Aorta (tissue), 5 donors: ENCODE results near the gene SRGAP3. TPM values are rescaled to one million over a fixed set of nuclear protein-coding genes. Genes with fewer than 3 reads are reported as not detected.
A peak's percentile ranks its signal among the peaks of the same experiment; 100 is the strongest.
"Not testable (repeated sequence)": the region's sequence is repeated elsewhere in the genome, so short reads cannot be mapped to it uniquely, and the experiment has no call there.

Experiments used
- ATAC-seq: fragments of 200-7000 bp; cut with Tn5 transposase; one replicate; pipeline ENCODE4 v1.9.1; 2022; ENCODE audit warnings: moderate library complexity; ENCODE audit not compliant: low FRiP score
- DNase-seq, 2 donors: peaks; one replicate each; pipeline ENCODE4 v3.0.0-alpha.2; 2020
- H3K27ac ChIP-seq, 2 donors: one replicate each; pipeline ENCODE4 v1.5.1; 2013; ENCODE audit warnings: low read length in 2 of 2, mild to moderate bottlenecking in 2 of 2, moderate library complexity in 2 of 2, control low read depth in 1 of 2, inconsistent platforms in 1 of 2, low read depth in 1 of 2
- H3K27me3 ChIP-seq, 2 donors: one replicate each; pipeline ENCODE4 v1.6.1; 2013; ENCODE audit warnings: control low read depth in 1 of 2, low read length in 1 of 2, mild to moderate bottlenecking in 1 of 2, moderate library complexity in 1 of 2; ENCODE audit not compliant: insufficient read depth in 2 of 2, control insufficient read depth in 1 of 2
- H3K36me3 ChIP-seq, 2 donors: one replicate each; pipeline ENCODE4 v1.6.1; 2013; ENCODE audit warnings: control low read depth in 1 of 2, low read length in 1 of 2, mild to moderate bottlenecking in 1 of 2; ENCODE audit not compliant: insufficient read depth in 2 of 2, control insufficient read depth in 1 of 2
- H3K4me1 ChIP-seq, 2 donors: one replicate each; pipeline ENCODE4 v1.6.1; 2013; ENCODE audit warnings: low read length in 2 of 2, control low read depth in 1 of 2, mild to moderate bottlenecking in 1 of 2, moderate library complexity in 1 of 2; ENCODE audit not compliant: insufficient read depth in 2 of 2, control insufficient read depth in 1 of 2
- H3K4me3 ChIP-seq, 2 donors: one replicate each; pipeline ENCODE4 v1.5.1; 2013; ENCODE audit warnings: low read length in 2 of 2, control low read depth in 1 of 2, mild to moderate bottlenecking in 1 of 2
- H3K9me3 ChIP-seq: one replicate; pipeline ENCODE4 v1.6.1; 2013; ENCODE audit warnings: mild to moderate bottlenecking, low read length; ENCODE audit not compliant: control insufficient read depth
- WGBS, 2 donors: extraction: QIAGEN DNeasy Blood & Tissue Kit; methylation state at CpG; one replicate each; pipeline ENCODE4 v1.1.7; 2013; 5-methylcytosine and 5-hydroxymethylcytosine counted together
- intact Hi-C, 2 donors: fragments of 100-400 bp; cut with DNase I; formaldehyde crosslinking; loops; one replicate each; pipeline versions ENCODE4 v1.14.2 to v1.15.0; 2022
- long read RNA-seq, 2 donors: library from polyadenylated mRNA; unstranded; transcript quantifications; one replicate each; pipeline ENCODE4 v2.0.0, GENCODE V29; 2020 to 2021
- polyA plus RNA-seq, 2 donors: library from polyadenylated mRNA; stranded (reverse); fragments of 200-250 nt; gene quantifications; one replicate each; pipeline ENCODE4 v1.2.3, GENCODE V29; 2013
- total RNA-seq, 2 donors: library from RNA; stranded (reverse); fragmentation: NEBNext Ultra II Directional; extraction: Animal tissue kit (Norgen Biotek cat#: 25700); gene quantifications; one replicate each; pipeline ENCODE4 v1.2.1, GENCODE V29; 2021
- donor health status: healthy with polysubstance abuse.
- donor health status: Bipolar disorder and iron deficiency.
- donor health status: DM: no; HTN: no; CAD: no.
- donor health status: DM: no; HTN: no; CAD: no.
- donor health status: DM: yes; HTN: yes; CAD: no.

SRGAP3 gene
- 10 to 100 TPM in 1 of 2 donors, 1 to 10 TPM in 1; 2.0 to 11.7 TPM for total RNA-seq
- polyA plus RNA-seq = under 1 TPM; 0.26 to 0.63 TPM
- long read RNA-seq, donor 1, partial matches to known transcripts = 0 of 1 reads
- long read RNA-seq, donor 1, other reads (novel, unspliced or antisense) = 1 of 1 reads
- long read RNA-seq, donor 2, partial matches to known transcripts = 0 of 4 reads
- long read RNA-seq, donor 2, other reads (novel, unspliced or antisense) = 4 of 4 reads

DNA sequence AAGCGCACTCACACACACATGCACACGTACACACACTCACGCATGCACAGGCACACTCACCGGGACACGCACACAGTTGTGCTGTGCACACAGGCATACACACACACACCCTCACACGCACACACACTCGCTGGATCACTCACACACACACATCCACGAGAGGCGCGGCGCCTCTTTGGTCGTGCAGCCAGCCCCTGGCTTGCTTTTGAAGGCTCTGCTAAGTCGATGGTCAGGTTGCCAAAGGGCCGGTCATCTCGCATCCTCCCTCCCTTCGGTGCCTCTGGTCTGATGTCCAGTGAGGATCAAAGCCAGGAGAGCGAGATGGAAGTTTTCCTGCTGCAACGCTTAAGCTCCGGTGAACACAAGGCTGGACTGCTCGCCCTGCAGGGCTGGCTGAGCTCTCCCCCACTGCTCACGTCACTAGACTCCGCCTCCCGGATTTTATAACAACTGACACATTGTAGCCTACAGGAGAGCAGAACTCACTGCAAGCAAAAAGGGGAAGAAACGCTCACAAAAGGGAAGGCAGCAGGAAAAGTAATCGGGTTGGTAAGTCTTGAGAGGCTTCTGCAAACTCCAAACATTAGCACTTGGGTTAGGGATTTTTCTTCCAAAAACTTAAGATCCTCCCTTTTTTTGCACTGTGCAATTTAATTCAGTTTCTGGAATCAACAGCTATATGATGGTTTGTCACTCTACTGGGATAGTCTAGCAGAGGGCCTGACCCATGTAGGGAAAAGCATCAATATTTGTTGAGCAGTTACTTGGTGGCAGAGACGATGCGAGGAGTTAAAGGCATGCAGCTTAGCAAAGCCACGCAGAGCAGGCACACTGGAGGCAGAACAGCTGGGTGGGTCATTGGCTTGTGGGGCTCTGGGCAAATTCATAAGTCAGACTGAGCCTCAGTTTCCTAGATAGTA is at the start of gene SRGAP3:
SRGAP3 (minus strand) TSS at position 374 of the 920 bp plus-strand sequence. CDS start 695 bp downstream, outside the sequence.
- Histone ChIP-seq H3K27me3 (no peaks in the 10 kb centered on the region), H3K36me3 (no peaks in the 10 kb centered on the region), H3K9me3 (no peaks in the 10 kb centered on the region), H3K4me3 (peak within 1 kb of the TSS; percentile 21 to 40), H3K4me1 (no peaks in the 10 kb centered on the region), H3K27ac (no peak within 1 kb of the TSS)
- peak; percentile 95 for ATAC-seq
- 2 to 3% methylated on average over 28 of the region's 28 CpGs for WGBS, 2 donors
- DNase-seq = peak; percentile 92 to 93
- intact Hi-C loops = no loop called here

DNA sequence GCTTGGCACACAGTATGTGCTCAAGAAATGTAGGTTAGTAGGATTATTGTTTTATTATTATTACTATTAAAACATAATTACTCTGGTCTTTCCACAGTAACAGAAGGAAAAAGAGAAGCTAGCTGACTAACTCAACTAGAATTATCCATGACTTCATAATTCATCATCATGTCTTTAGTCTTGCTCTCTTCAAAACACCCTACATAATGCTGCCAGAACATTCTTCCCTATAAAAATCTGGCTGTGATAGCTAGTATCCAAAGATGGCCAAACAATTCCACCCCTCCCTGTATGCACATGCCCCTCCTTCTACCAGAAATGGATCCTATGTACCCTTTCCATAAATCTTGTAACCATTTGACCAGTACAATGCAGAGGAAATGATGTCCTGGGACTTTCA is 48.8 kb upstream of the SRGAP3 start:
- H3K27ac ChIP-seq = no peak overlapping the region
- no peaks in the 10 kb centered on the region for H3K4me1 ChIP-seq
- H3K9me3 ChIP-seq = no peaks in the 10 kb centered on the region
- ATAC-seq (no peak), DNase-seq (no peak)
- no peak overlapping the region for H3K4me3 ChIP-seq
- H3K27me3 ChIP-seq = no peaks in the 10 kb centered on the region
- intact Hi-C loops = no loop called here
- no peaks in the 10 kb centered on the region for H3K36me3 ChIP-seq

DNA sequence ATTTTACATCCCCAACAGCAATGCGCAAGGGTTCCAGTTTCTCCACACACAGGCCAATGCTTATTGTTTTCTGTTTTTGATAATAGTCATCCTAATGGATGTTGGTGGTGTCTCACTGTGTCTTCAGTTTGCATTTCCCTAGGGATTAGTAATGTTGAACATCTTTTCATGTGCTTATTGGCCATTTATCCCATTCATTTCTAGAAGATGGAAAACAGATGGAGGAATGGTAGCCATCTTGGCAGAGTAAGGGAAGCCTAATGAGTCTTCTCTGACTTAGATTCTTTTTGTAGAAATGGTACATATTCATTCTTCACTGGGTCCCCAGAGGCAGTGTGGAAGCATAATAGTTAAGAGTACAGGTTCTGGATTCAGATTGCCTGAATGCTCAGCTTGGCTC is 46.8 kb upstream of the SRGAP3 start:
- ATAC-seq = no peak
- intact Hi-C loops = no loop called here
- 96 to 100% methylated on average over 1 of the region's 1 CpG for WGBS, 2 donors

DNA sequence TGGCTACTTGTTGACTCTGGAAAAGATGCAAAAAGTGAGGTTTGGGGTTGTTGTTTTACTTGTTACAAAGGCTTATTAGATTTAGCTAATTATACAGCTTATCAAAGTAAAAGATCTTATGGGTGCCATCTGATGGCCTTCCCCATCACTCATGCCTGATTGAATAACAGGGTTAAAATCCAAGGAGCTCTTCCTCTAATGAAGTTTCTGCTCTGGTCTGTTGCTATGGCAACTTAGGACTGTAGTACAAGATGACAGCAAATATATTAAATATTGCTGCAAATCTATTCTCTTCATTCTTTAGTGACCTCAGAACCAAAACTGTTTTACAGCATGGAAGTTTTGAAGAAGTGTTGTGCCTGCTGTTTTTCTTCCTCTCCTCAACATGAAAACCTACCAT is 45.6 kb upstream of the SRGAP3 start:
- no peak for ATAC-seq
- intact Hi-C loops = no loop called here
- no peak overlapping the region for H3K4me3 ChIP-seq
- DNase-seq = no peak
- no peaks in the 10 kb centered on the region for H3K4me1 ChIP-seq
- H3K9me3 ChIP-seq = no peaks in the 10 kb centered on the region
- H3K27ac ChIP-seq = no peak overlapping the region
- H3K36me3 ChIP-seq = no peaks in the 10 kb centered on the region
- H3K27me3 ChIP-seq = no peaks in the 10 kb centered on the region

More for the DNA sequence above, 46.8 kb upstream of the SRGAP3 start:
- Histone ChIP-seq H3K27me3 (no peaks in the 10 kb centered on the region), H3K4me3 (no peak overlapping the region), H3K9me3 (no peaks in the 10 kb centered on the region), H3K36me3 (no peaks in the 10 kb centered on the region), H3K27ac (no peak overlapping the region), H3K4me1 (no peaks in the 10 kb centered on the region)
- DNase-seq = no peak

DNA sequence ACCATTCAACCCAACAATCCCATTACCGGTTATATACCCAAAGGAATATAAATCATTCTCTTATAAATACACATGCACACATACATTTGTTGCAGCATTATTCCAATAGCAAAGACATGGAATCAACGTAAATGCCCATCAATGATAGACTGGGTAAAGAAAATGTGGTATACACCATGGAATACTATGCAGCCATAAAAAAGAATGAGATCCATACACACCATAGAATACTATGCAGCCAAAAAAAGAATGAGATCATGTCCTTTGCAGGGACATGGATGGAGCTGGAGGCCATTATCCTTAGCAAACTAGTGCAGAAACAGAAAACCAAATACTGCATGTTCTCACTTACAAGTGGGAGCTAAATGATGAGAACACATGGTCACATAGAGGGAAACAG is 44.5 kb upstream of the SRGAP3 start:
- H3K27ac ChIP-seq, H3K4me1 ChIP-seq, DNase-seq, H3K27me3 ChIP-seq, ATAC-seq, H3K4me3 ChIP-seq, intact Hi-C loops, H3K9me3 ChIP-seq, H3K36me3 ChIP-seq: not testable (repeated sequence)
- WGBS, 2 donors = 77 to 81% methylated on average over 2 of the region's 2 CpGs

DNA sequence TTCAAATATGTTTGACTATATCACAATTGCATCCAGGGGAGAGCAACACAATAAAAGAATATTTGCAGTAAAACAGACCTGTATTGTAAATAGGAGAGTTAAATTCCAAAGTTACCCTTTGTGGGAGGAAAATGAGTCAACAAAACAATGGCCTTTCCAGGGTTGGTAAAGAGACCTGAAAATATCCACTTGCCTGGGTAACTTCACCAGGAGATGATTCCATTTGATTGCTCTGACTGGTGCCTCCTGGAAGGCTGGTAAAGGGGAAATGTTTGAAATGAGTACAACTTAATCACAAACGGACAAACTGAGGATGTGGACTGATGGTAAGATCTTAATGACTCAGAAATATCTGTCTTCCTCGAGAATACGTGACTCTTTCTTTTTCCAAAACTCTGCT is 43.6 kb upstream of the SRGAP3 start:
- Histone ChIP-seq H3K9me3 (no peaks in the 10 kb centered on the region), H3K27ac (no peak overlapping the region), H3K36me3 (no peaks in the 10 kb centered on the region), H3K4me1 (no peaks in the 10 kb centered on the region), H3K27me3 (no peaks in the 10 kb centered on the region), H3K4me3 (no peak overlapping the region)
- WGBS, 2 donors = 86 to 94% methylated on average over 3 of the region's 3 CpGs
- intact Hi-C loops = no loop called here
- DNase-seq (no peak), ATAC-seq (no peak)

DNA sequence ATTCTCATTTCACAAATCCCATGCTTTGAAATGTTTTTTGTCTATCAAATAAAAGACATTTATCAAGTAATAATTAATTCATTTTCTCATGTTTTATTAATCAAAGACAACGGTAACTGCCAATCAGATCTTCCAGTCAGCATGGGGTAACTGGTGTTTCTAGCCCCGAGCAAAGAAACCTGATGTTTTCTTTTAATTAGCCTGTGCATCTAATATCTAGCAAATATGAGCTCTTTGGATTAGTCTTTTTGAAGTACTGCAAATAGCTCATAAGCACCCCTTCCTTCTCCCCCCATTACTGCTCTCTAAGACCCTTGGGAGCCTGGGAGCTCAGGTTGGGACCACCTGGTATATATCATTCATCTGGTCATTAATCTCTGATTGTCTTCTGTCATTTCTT is 43.1 kb upstream of the SRGAP3 start:
- 95 to 96% methylated on average over 2 of the region's 2 CpGs for WGBS, 2 donors
- ATAC-seq = no peak
- Histone ChIP-seq H3K9me3 (no peaks in the 10 kb centered on the region), H3K27me3 (no peaks in the 10 kb centered on the region), H3K36me3 (no peaks in the 10 kb centered on the region), H3K27ac (no peak overlapping the region), H3K4me1 (no peaks in the 10 kb centered on the region), H3K4me3 (no peak overlapping the region)
- DNase-seq = no peak
- intact Hi-C loops = no loop called here

DNA sequence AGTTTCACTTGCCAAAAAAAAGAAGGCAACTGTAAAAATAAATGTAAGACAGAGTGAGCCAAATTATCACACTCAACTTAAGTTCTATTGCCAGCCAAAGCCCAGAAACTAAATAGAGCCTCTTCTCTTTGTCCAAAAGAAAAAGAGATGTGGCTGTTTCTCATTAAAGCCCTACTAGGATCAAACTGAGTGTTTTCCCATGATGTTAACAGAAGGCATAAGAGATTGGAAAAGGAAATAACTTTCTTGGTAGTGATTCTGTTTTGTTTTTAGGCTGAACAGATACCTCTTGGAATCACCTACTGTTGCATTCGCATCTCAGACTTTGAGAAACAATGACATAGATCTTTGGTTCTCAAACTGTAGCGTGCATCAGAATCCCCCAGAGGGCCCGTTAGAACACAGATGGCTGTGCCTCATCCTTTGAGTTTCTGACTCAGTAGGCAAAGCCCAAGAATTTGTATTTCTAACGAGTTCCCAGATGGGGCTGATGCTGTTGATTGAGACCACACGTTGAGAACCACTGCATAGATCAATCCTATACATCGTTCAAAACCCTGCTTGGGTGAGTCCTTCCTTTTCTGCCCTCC is 42.5 kb upstream of the SRGAP3 start:
- DNase-seq (no peak), ATAC-seq (no peak)
- H3K4me3 ChIP-seq = no peak overlapping the region
- H3K4me1 ChIP-seq = no peaks in the 10 kb centered on the region
- no peaks in the 10 kb centered on the region for H3K27me3 ChIP-seq
- H3K9me3 ChIP-seq = no peaks in the 10 kb centered on the region
- intact Hi-C loops = no loop called here
- H3K27ac ChIP-seq = no peak overlapping the region
- H3K36me3 ChIP-seq = no peaks in the 10 kb centered on the region
- 31 to 46% methylated on average over 6 of the region's 6 CpGs for WGBS, 2 donors
